CD4-positive, alpha-beta T cell treated with Interleukin-2 at 100 ng/mL for 4 hours (primary cell): ENCODE results near the gene FITM1.

Experiments
- DNase-seq: peaks from one replicate; pipeline ENCODE4 v3.0.0-alpha.2; 2020; ENCODE audit warnings: low spot score

The FITM1 gene

DNA sequence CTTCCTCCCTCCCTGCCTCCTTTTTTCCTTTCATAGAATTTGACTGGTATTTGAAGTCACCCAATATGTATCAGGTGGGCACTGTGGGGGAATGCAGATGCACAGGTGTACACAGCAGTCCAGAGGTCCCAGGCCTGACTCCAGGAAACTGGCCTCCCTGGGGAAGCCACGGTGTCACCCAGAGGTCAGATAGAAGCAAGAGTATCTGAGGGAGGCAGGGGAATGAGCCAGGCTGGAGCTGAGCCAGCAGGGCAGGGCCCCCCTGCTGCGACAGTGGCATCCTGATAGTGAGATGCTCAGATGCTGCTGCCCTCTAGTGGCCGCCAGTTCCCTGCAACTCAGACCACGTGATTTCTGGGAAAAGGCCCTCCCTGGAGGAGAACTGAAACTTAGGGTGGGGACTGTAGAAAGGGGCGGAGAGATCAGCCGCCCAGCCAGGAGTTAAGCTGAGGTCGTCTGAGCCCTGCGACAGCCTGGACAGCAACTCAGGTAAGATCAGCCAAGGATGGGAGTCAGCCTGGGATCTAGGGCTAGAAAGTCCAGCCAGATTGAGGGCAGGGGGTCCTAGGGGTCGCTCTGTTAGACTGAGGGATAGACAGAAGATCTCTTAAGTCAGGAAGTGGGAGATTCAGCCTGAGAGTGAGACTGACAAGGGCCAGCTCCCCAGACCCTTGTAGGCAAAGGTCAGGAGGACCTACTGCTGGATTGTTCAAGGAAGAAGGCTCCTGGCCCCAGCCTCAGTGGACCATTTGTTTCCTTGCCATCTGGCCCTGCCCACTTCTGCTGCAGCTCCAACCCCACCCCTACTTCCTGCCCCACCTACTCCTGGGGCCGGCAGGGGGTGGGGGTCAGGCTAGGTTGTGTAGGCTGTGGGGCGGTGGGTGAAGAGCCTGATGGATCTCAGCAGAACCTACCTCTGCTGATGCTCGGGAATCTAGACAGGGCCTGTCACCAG is 30.7 kb downstream of the FITM1 start, which contains the start of gene IRF9:
Gene IRF9, plus strand, starts transcription at position 416 of the 955 bp plus-strand sequence. CDS start 880 bp downstream, outside the sequence.
- DNase-seq, result peak; percentile 99

DNA sequence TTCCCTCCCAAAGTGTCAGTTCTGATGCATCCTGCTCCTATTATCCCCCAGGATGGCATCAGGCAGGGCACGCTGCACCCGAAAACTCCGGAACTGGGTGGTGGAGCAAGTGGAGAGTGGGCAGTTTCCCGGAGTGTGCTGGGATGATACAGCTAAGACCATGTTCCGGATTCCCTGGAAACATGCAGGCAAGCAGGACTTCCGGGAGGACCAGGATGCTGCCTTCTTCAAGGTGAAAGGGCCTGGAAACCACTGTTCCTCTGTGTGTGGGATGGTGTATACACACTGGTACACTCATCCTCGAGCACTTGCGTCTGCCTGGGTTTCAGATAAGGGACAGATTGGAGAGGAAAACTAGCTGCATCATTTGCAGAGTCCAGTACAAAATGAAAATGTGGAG is 31.6 kb downstream of the FITM1 start:
- DNase-seq, result no peak

DNA sequence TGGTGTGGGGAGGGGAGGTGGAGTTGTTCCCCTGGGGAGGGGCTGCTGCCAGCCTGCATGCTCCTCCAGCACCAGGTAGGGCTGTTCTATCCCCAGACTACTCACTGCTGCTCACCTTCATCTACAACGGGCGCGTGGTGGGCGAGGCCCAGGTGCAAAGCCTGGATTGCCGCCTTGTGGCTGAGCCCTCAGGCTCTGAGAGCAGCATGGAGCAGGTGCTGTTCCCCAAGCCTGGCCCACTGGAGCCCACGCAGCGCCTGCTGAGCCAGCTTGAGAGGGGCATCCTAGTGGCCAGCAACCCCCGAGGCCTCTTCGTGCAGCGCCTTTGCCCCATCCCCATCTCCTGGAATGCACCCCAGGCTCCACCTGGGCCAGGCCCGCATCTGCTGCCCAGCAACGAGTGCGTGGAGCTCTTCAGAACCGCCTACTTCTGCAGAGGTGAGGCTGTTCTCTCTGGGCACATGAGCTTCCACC is 34.1 kb downstream of the FITM1 start:
- no peak for DNase-seq

DNA sequence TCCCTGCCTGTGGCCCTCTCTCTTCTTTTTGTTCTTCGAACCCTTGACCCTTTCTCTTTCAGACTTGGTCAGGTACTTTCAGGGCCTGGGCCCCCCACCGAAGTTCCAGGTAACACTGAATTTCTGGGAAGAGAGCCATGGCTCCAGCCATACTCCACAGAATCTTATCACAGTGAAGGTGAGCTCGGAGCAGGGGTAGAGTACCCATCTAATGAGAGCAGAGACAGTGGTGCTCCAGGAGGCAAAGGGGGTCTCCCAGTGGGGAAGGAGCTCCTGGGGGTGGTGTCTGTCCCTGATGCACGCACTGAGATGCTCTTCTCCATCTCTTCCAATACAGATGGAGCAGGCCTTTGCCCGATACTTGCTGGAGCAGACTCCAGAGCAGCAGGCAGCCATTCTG is 35.3 kb downstream of the FITM1 start:
- no peak for DNase-seq

DNA sequence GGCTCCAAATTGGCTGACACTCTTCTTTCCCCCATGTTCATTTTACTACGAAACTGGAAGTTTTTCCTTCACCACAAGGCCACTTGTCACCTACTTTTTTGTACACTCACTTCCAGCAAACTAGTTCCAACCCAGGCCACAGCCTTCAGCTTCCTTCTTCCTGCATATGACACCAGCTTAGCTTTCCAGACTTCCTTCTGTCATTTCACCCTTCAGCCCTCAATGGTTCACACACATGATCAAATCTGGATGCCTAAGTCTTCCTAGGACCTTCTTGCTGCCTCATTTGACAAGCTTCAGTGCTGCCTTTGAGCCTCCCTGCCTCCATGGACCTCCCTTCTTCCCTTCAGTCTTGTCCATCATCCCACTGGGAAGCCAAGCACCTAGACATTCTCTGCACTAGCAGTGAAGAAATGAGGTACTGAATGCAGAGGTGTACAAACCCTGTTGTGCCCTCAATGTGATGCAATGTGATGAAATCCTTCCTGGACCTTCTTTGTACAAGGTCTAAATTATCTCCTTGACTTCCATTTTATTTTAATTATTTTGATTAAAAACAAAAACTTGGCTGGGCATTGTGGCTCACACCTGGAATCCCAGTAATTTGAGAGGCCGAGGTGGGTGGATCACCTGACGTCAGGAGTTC is 37.1 kb downstream of the FITM1 start:
- no peak for DNase-seq

DNA sequence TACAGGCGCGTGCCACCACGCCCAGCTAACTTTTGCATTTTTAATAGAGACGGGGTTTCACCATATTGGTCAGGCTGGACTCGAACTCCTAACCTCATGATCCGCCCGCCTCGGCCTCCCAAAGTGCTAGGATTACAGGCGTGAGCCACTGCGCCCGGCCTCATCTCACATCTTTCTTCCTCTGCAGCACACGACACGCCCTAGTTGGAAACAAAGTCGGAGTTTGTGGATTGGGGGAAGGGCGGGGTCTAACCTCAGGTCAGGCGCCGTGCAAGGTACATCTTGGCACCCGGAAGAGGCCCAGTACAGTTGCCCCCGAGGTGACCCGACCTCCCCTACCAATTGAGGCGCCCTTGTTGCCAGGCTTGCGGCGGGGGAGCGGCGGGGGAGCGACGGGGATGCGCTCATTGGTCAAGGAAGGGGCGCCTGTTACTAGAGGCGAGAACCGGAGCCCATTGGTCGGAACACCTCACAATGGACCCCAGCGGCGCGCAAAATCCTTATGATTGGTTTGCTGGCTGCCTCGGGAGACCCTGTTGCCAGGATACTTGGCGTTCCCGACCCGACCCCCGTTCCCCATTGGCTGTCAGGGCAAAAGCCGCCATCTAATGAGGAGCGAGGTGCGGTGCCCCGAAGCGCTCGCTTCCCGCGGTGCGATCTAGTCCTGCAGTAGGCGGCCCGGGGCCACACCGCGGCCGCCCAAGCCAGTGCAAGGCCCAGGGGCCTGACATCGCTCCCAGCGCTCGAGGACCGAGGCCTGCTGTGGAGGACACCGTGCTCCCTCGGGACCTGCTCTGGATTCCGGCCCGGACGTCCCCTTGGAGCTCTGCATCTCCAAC is 41.2 kb downstream of the FITM1 start, which contains the start of gene REC8:
Gene REC8, plus strand, starts transcription at position 659 of the 839 bp plus-strand sequence. CDS start 473 bp downstream, outside the sequence.
- peak; percentile 57 for DNase-seq

DNA sequence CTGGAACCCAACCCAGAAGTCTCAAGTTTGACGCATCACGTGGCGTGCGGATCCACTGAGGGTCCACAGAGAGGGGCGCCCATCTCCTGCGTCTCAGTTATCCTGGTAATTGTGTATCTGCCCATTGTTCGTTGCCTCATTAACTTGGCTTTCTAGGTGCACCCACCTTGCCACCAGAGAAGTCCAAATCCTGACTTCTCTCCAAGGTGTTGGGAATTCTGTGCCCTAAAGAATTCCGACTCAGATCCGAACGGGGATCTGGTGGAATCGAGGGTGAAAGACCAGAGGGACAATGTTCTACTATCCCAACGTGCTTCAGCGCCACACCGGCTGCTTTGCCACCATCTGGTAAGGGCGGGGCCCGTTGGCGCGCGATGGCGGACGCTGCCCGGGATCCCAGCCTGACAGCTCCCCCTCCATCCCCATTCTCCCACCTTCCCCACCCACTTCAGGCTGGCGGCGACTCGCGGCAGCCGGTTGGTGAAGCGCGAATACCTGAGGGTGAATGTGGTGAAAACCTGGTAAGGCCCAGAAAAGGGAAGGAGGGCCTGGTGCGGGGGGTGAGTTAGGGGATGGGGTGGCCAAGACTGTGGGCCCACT is 41.9 kb downstream of the FITM1 start:
- no peak for DNase-seq

DNA sequence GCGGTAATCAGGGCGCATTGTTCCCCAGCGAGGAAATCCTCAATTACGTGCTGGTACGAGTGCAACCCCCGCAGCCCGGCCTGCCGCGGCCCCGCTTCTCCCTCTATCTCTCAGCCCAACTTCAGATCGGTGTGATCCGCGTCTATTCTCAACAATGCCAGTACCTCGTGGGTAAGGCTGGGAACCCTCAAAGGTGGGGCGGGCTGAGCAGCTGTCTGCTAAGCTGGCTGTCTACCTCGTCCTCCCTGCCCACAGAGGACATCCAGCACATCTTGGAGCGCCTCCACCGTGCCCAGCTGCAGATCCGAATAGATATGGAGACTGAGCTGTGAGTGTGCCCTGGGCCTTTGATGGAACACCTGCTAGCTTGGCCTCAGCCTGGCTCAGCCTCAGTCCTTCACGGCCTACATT is 42.4 kb downstream of the FITM1 start:
- no peak for DNase-seq

DNA sequence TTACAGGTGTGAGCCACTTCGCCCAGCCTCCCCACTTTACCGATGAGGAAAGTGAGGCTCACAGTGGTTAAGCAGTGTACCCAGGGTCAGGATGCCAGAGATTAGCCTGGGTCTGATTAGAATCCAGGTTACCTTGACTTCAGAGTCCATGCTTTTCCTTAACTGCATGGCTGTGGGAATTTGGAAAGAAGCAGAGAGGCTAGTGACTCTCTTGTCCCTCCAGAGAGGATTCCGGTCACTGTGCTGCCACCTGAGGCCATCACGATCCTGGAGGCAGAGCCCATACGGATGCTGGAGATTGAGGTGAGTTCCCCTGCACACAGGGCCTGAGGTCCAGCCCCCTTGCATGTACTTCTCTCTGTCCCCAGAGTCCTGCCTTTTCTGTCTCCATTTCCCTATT is 46.1 kb downstream of the FITM1 start:
- DNase-seq, result no peak

DNA sequence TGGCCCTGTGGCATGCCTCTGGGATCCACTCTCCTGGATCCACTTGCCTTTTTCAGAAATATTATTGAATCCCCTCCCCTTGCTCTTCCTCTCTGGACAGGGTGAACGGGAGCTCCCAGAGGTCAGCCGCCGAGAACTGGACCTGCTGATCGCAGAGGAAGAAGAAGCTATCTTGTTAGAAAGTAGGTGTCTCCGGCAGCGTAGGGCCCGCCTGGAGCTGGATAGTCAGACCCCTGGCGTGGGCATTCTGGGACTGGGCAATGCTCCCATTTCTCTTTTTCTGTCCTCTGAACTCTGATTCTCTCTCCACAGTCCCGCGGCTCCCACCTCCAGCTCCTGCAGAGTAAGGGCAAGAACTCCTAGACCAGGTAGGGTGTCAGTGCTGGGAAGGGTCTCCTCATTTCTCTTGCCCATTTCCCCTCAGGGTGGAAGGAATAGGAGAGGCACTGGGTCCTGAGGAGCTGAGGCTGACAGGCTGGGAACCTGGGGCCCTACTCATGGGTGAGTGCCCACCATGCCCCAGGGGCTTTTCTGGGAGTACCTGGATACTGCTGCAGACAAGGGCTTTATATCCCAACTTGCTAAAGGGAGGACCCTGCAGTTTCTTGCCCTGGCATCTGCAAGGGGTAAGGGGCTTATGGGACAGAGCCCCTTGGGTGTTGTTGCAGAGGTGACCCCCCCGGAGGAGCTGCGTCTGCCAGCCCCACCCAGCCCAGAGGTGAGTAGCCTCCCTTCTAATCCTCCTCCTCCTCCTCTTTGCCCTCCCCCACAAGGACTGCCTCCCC is 46.8 kb downstream of the FITM1 start:
- DNase-seq, result no peak

DNA sequence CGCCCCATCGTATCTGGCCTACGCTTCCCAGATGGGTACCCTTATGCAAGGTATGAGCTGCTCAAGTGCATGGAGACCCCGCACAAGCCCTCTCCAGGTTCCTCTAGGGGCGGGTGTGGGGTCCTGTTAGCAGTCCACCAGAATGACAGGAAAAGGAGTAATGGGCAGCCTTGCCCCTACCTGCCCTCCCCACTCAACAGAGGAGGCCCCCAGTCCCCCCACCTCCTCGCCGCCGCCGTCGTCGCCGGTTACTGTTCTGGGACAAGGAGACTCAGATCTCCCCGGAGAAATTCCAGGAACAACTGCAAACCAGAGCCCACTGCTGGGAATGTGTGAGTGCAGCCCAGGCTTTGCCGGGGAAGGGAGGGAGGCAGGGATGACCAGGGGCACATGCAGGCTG is 47.4 kb downstream of the FITM1 start:
- no peak for DNase-seq

DNA sequence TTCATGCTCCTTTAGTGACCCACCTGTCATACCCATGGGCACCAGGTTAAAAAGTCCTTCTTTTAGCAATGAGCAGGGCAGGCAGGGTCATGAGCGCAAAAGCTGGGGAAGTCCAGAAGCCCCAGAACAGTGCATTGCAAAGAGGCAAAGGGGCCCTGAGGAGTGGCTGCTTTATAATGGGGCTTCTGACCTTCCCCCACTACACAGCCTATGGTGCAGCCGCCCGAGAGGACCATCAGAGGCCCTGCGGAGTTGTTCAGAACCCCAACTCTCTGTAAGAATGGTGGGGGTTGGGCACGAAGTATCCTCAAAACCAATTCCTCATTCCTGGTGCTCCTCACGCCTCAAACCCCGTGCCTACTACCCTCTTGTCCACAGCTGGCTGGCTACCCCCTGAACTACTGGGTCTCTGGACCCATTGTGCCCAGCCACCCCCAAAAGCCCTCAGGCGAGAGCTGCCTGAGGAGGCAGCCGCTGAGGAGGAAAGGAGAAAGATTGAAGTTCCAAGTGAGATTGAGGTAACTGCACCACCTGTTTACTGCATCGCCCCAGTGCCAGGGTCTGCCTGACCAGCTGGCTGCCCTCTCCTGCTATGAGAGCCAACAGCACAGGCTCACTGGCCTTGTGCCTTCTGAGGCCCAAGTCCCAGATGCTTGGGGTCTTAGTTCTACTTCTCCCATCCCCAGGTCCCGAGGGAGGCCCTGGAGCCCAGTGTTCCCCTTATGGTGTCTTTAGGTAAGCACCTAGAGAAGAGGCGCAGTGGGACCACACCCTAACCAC is 48.1 kb downstream of the FITM1 start:
- DNase-seq, result no peak

DNA sequence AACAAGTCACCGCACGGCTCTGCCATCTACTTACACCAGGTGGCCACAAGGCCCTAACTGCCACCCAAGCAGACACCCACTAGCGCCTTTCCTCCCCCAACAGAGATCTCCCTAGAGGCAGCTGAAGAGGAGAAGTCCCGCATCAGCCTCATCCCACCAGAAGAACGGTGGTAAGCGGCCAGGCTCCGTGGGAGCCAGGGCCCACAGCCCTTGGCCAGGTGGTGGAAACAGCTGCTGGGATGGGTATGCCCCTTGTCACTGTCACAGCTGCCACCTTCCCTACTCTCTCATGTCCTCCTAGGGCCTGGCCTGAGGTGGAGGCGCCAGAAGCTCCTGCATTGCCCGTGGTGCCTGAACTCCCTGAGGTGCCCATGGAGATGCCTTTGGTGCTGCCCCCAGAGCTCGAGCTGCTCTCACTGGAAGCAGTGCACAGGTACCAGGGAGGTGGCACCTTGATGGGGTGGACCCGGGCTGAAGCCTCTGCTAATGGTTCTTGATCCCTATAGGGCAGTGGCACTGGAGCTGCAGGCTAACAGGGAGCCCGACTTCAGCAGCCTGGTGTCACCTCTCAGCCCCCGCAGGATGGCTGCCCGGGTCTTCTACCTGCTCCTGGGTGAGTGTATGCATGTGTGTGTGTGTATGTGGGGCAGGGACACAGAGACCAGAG is 49.0 kb downstream of the FITM1 start:
- DNase-seq, result no peak

DNA sequence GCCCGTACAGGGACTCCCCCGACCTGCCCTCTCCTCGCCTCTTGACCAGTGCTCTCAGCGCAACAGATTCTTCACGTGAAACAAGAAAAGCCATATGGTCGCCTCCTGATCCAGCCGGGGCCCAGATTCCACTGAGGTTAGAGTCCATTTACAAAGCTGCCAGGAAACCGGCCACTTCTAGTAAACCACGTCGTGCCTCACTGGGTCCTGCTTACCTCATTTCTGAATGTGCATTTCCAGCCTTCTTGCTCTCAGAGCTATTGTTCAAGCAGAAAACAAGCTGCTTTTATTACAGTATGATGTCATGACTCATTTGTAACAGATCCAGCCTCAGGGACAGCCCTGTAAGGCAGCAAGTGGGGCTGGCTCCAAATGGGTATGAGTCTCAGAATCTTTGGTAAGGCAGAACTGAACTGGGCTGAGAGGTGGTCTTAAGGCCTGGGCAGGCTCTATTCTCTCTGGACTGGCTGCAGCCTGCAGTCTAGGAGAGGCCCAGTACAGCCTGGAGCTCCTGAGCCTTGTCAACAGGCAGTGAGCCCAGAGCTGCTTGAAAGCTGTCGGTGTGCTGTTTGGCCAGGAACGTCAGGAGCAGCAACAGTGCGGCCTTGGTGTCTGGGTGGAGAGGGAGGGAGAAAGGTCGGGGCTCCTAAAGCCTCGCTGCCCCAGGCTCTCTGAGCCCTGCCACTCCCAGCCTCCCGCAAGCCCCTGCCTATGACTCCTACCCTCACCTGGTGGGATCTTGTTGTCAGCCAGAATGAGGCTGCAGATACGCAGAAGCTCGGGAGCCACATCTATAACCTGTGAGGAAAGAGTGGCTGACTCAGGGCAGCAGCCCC is 49.7 kb downstream of the FITM1 start:
- no peak for DNase-seq

DNA sequence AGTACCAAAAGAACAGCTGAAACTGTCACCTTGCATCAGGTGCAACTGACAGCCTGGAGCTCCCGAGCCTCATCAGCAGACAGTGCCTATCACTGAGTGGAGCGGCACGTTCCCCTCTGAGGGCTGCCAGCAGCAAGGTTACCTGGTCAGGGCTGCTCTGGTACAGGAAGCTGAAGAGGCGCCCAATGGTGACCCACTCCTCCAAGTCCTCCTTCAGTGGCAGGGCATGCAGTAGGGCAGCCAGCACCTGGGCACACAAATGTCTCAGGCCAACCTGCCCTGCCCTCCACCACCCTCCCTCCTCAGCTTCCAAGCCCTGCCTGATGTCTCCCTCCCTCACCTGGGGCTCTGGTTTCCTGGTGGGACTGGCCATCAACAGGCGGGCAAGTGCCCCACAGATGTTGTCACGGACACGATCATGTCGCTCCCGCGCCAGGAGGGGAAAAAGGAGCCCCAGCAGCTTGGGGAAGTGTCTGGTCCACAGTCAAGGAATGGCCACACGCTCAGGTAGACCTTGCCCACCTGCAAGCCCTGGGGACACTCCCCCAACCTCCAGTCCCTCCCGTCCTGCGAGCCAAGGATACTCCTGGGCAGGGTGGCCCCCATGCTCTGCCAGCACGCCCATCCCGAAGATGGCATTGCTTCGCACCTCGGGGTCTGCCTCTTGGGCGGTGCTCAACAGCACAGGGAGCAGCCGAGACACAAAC is 51.1 kb downstream of the FITM1 start:
- no peak for DNase-seq
